Islet of Langerhans (tissue), 1 donor: Measurements from ENCODE around the gene DYSF.

Experiments used
- FAIRE-seq: peaks from one replicate; lab custom pipeline; 2011; peaks lifted over from hg19 to GRCh38; lab: Jason Lieb, UNC

Gene DYSF

DNA sequence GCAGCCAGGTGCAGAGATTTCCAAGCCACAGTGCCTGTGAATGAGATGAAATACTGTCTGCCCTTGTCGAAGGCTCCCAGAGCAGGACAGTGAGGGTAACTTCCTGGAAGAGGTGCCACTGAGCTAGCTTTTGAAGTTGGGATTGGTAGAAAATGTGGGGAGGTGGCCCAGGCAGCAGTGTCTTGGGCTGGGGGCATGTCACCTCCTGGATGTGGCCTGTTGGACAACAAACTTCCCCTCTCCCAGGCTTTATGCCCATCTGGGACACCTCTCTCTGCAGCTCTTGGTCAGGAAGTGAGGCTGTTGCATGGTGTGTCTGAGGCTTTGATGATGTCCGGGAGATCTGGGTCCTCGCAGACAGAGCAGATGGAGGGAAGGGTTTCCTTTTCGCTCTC is 151.4 kb downstream of the DYSF start:
- no peak for FAIRE-seq

DNA sequence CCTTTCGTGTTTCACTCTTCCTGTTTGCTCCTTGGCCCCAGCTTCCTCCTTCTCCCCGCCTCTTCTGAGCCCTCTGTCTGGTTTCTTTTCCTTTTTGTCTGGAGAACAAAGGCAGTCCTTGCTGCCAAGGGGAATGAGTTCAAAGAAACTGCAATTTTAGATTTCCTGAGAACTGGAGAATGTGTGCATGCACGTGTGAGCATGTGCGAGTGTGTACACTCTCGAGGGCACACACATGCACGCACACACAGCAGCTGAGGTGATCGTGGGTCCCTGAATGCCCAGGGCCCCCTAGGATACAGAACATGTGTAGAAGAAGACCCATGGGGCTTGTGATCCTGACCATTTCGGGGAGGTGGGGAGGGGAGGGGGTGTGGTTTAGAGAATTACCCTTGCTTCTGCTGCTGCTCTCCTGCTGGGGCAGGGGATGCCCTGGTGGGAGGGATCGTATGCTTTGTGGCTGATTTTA is 151.8 kb downstream of the DYSF start:
- no peak for FAIRE-seq

DNA sequence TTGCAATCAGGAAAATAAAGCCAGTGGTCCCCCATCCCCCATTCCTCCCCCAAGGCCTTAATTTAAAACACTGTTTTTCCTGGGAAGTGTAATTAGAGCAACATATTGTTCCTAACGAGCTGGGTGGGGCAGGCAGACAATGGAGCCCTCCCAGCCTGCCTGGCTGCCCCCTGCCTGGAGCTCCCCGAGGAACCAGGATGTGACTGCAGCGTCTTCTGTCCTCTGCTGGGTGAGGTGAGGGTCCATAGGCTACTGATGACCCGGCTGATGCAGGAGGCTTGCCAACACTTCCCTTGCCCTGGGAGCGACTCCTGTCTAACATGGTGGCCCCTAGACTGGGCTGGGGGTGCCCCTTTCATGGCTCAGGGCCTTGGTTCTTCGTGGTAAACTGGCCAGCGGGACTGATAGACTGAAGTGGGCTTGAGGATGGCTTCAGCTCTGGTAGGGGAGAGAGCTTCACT is 152.4 kb downstream of the DYSF start:
- no peak for FAIRE-seq

DNA sequence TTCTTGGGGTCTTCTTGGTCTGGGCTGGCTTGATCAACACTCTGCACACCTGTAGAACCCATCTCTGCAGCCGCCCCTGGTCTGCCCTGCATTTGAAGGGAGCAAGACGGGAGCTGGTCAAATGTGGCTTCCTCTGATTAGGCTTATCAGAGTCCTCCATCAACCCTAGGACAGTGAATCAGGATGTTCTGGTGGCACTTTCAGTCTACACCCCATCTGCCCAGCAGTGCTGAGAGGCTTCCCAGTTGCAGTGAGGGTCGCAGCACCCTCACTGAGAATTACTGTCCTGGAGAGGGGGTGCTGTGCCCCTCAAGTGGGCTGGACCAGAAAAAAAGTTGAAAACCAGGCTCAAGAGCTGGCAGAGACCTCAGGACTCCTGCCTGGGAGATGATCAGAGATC is 152.9 kb downstream of the DYSF start:
- no peak for FAIRE-seq

DNA sequence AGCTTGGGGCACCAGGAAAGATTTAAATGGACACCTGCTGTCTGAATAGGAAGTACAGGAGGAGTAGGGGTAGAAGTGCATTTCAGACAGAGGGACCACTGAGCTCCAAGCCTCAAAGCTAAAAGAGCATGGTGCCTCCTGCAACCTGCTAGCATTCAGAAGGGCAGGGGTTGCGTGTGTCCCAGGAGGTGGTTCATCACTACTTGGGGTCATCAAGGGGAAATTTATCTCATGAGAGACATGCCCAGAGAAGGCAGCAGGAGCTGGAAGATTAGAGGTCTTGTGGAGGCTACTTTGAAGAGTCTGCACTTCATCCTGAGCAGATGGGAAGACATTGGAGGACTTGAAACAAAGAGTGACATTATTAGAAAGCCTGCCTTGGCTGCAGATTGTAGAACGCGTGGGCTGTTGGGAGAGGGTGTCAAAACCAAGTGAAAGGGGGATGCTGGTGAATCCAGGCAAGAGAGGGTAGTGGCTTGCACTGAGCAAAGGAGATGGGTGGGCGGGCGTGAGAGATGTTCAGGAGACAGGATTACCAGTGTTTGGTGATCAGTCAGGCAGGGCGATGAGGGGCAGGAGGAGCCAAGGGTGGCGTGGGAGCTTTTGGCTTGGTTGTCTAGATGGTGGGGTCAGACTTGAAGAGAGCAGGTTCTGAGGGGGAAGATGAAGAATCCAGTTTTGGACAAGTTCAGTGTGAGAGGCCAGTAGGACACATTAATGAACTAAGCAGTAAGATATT is 154.0 kb downstream of the DYSF start:
- FAIRE-seq = no peak

DNA sequence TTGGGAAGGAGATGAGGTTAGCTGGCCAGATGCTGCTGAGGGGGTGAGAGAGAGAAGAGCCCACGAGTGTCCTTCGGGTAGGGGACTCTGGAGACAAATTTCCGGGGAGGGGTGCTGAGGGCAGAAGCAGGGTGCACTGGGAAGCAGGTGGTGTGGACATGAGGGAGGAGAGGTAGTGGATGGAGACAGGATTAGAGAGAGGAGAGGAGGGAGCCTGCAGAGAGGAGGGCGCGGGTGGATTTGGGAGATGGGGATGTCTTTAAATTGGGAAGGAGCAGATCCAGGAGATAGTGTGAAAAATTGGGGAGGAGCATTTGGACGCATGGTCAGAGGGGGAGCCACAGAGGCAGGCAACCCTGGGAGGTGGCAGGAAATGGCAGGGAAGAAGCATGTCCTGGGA is 154.7 kb downstream of the DYSF start:
- FAIRE-seq = no peak

DNA sequence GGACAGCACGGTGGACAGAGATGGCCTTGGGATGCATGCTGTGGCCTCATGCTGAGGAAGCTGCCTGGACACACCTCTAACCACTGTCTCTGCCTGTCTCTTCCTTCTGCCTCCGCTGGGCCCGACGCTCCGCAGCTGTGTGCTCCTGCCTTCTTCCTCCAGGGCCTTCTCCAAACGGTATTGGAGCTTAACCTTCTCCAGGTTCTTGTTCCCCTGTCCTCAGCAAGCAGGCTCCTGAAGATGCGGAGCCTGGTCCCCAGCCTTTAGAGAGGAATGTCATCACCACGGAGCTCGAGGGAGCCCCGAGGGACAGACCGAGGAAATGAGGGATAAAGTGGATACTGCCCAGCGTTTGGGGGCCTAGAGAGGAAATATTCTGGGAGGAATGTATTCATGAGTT is 155.1 kb downstream of the DYSF start:
- no peak for FAIRE-seq

DNA sequence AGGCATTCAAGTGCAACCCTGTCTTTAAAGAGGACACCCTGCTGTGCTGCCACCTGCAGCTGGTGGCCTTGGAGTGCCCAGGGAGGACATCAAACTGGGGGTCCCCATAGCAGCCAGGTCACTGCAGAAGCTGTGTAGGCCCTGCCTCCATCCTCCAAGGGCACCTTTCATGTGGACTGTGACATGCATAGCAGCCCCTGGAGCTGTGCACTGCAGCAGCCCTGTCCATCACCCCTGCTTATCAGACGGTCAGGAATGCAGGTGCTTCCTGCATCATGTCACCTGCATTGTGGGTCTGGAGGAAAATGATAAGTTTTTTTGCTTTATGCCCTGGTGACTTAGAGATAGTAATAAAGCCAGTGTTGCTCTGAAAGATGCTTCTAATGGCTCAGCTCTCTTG is 155.7 kb downstream of the DYSF start:
- no peak for FAIRE-seq

DNA sequence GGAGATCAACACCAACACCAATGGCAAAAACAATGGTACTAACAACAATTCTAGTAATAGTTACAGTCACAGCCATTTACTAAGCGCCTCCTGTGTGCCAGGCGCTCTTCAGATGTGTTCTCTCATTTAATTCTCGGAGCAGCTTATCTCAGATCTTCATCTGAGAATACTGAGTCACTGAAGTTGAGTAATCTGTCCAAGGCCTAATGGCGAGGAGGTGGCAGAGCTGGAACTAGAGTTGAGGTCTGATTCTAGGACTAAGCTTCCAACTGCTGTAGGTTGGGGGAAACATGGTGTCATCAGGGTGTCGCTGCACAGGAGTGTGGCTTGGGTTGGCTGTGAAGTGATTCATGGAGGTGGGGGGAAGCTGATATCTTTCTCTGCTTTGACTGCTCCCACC is 156.1 kb downstream of the DYSF start:
- no peak for FAIRE-seq

DNA sequence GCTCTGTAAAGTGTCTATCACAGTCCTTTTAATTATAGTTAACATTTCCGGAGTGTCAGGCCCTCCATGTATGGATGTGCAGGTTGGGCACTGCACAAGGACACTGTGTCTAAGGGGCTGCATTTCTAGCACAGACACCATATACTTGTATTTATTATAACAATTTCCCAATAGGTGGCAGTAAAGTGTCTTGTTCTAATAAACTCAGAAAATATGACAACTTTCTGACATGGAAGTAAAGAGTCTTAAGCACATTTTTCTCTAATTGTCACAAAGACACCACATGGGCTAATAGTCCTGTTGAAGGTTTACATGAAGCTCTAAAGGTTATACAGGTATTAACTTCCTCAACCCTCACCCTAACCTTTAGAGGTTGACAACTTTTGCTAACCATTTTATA is 156.6 kb downstream of the DYSF start:
- FAIRE-seq = no peak

DNA sequence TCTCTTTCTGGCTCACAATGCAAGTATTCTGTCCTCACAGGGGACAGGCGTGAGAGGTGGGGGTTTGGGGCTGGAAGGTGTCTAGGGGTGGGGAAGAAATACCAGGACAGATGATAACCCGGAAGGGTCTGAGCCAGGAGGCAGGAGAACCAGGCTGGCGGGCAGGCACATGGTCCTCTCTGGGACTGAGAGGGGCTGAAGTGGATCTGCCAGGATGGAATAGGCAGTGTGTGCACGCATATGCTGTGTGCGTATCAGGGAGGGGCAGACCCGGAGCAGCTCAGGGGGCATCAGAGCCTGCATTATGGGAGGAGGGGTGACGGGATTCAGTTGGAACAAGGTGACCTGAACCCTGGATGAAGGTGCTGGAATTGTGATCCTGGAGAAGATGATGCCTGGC is 157.3 kb downstream of the DYSF start:
- no peak for FAIRE-seq

DNA sequence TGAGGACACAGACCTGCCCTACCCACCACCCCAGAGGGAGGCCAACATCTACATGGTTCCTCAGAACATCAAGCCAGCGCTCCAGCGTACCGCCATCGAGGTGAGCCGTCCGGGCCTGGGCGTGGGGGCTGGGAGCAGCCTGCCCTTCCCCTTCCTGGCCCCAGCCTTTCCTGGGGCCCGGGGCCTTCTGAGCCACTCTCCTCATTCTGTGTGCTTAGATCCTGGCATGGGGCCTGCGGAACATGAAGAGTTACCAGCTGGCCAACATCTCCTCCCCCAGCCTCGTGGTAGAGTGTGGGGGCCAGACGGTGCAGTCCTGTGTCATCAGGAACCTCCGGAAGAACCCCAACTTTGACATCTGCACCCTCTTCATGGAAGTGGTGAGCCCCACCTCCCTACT is 157.9 kb downstream of the DYSF start:
- FAIRE-seq = no peak

DNA sequence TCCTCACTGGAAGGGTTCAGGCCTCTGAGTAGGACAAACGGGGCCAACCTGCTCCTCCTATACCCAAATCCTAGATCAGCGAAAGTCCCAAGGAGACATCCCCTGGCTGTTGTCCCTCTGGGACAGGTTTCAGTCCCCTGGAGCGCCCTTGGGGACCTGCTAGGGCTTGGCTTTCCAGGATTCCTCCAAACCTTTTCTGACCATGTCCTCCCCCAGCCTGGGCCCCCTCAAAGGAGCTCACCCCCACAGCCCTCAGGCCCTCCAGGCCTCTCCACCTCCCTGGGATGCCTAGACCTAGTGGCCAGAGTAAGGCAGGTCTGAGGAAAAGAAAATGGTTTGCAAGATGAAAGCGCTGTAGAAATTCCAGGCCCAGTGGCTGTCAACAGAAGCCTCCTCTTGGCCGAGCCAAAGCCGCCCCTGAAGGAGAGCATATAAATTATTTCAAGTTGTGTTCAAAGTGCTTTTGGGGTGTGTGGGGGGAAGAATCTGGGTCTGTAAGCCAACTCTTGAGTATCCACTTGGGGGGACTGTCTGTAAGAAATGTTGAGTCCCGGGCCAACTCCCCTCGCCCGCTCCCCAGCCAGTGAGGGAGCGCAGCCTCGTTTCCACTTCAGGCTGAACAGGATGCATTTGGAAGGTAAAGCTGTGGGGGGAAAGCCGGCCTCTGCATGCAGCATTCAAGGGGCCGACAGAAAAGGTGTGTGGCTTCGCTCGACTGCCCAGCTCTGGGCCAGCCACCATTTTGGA is 158.6 kb downstream of the DYSF start:
- no peak for FAIRE-seq

DNA sequence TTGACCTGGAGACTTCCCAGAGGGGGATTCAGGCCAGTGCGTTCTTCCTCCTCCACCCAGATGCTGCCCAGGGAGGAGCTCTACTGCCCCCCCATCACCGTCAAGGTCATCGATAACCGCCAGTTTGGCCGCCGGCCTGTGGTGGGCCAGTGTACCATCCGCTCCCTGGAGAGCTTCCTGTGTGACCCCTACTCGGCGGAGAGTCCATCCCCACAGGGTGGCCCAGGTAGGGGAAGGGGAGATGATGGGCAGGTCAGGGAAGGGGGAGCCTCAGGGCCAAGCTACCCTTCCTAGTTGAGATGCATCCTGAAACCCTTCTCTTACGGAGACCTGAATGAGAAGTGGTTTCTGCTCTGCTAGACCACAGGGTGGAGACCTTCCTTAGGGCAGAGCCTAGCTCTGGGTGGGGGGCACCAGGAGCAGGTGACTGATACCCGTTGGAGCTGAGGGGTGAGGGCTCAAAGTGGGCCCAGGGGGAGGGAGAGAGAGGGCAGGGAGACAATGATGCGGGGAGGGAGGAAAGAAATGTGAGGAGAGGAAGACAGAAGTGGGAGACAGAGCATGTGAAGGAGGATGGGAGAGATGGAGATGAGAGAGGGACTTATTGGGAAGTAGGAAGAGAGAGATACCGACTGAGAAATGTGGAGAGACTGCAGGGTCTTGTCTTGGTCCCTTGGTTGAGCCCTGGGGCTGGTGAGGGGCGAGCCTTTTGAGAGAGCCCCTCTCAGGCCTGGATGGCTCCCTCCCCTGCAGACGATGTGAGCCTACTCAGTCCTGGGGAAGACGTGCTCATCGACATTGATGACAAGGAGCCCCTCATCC is 159.4 kb downstream of the DYSF start:
- FAIRE-seq = no peak

DNA sequence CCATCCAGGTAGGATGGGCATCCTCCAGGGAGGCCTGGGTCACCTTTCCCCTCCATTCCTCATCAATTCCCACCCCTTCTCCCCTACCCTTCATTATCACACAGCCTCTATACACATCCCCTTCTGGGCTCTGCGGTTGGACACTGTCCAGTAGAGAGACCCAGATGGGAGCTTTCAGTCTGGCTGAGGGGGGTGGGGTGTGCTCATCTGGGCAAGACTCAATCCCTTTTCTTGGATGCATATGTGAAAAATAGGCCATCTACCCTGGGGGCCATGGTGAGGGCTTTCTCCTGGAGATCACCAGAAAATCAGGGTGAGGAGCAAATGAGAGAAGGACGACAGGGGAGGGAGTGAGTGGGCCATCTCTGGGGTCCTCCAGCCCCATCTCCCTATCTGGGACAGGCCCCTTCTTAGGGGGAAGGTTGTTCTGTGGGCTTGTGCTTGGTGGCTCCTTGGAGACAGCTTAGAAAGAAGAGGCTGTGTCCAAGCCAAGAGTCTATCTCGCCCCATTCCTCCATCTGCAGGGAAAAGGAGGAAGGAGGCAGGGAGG is 160.1 kb downstream of the DYSF start:
- no peak for FAIRE-seq

DNA sequence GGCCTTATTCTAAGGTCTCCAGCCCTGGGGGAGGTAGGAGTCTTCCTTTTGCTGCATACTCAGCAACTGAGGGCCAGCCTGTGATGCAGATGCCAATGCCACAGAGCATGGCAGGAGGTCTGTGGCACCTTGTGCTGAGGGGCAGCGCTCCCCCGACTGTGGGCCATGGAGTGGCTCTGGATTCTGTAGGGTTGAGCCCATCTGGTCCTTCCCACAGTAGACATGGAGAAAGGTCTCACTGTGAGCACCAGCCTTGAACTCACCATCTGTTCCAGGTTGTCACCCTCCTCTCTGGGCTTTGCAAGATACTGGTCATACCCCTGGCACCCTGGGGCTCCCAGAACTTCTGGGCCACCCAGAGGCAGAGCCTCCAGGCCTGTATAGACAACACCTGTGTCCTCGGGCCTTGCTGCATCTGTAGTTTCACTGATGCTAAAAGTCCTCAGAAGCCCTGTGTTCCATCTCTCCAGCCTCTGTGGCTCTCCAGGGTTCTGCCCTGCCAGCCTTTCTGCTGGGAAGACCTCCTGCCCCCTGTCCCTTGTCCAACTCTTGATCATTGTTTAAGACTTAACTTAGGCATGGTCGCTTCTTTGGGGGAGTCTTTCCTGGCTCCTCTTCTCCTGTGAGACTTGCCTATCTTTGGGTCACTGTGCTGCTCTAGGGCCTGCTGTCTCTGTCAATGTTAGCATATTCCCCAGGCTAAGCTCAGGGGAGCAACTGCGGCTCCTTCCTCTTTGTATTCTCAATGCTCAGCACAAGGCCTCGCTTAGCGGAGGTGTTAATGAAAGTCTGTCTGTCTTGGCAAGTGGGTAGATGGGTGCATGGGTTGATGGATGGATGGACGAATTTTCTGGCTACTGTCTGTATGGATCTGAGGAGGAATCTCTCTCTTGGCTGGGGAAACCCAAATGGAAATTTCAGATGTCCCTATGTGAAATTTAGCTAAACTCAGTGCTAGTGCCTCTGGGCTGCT is 160.9 kb downstream of the DYSF start:
- FAIRE-seq = no peak

DNA sequence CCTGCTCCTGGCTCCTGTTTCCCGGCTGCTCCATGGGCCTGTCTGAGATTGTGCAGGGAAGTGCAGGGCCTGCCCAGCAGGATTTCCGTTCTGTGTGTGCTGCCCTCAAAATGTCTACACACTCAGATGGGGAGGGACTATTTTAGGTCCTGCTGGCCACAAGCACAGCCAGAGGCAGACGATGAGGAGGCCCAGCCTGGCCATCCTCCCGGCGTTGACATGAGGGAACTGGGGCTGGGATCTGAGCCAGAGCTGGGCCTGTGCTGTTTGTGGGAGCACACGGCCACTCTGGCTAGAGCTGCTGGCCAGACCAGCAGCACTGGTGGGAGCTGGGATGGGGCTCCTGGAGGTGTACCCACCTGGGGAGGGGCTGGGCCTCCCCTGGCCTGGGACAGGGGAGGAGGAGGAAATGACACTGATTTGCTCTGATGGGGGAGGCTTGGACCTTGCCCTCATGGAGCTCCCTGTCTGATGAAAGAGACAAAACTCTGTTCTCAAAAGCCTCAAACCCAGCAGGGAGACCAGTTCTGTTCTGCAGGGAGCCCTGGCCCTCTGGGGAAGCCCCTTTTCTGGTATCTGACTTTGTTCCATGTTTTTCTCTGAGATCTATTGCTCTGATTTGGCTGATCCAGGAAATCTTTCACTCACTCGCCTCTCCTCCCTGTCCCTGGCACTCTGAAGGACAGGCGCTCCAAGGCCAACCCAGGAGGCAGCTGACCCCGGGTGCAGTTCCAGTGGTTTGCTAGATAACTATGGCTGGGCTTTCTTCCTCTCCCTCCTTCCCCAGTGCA is 161.8 kb downstream of the DYSF start:
- FAIRE-seq = no peak

DNA sequence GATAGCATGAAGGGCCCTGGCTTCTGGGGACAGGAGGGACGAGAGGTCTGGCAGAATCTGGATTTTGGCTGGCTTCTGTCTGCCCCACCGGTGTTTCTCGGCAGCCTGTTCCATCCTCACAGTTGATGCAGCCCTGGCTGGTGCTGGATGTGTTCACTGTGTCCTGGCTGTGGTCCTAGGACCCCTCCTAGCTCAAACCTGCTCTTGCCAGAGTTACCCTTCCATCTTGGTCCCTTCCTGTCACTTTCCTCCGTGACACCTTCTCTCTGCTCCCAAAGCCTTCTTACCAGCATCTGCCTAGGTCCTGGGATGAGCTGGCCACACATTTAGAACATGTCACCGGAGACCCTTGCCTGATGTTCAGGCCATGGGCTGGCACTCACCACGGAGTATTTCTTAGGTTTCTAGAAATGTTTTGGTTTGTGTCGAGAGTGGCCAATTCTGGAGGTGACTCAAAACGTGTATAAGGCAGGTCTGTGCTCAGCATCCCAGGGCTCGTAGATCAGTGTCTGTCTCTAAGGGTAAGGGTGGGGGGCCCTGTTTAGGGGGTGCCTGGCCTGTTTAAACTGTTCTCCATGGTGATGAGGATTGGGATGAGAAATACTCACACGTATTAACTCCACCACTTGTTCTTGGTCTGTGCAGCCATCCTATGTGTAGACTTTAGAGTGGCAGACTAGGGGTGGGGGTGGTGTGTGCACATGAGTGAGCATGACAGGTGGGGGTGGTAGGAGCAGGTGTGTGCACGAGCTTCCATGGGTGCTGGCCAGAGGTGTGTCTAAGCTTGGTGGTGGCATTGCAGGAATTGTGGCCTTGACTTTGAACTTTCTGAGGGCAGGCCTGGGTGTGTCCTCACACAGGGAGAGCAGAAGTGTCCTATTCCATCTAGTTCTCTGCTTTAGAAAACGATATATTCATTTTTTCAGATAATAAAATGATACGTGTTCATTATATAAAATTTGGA is 162.7 kb downstream of the DYSF start:
- no peak for FAIRE-seq

DNA sequence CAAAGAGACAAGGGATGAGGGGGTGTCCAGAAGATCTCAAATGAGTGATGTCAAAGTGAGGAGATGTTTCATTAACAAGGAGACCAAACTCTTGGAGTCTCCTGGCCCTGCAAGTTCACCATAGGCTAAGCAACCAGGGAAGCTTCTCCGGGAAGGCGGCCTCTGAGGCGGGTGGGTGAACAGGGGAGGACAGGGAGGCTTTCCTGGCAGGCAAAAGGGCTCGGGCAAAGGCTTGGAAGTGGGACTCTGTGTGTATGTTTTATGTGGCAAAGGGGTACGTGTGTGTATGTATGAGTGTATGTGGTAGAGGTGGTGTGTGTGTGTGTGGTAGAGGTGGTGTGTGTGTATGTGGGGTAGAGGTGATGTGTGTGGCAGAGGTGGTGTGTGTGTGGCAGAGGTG is 163.9 kb downstream of the DYSF start:
- no peak for FAIRE-seq
